Rectal smooth muscle tissue (tissue), 1 donor: ENCODE results near the gene SEMA3A.

Source experiments
- H3K27ac ChIP-seq: one replicate; pipeline ENCODE4 v1.7.0; 2013; ENCODE audit warnings: low read depth, low read length, inconsistent platforms
- H3K27me3 ChIP-seq: one replicate; pipeline ENCODE4 v1.7.0; 2013; ENCODE audit warnings: low read length; ENCODE audit not compliant: control insufficient read depth, insufficient read depth
- H3K36me3 ChIP-seq: one replicate; pipeline ENCODE4 v1.7.0; 2013; ENCODE audit warnings: low read length; ENCODE audit not compliant: control insufficient read depth, insufficient read depth
- H3K4me1 ChIP-seq: one replicate; pipeline ENCODE4 v1.7.0; 2013; ENCODE audit warnings: low read length; ENCODE audit not compliant: control insufficient read depth, insufficient read depth
- H3K4me3 ChIP-seq: one replicate; pipeline ENCODE4 v1.7.0; 2013; ENCODE audit warnings: low read length
- H3K9ac ChIP-seq: one replicate; pipeline ENCODE4 v1.7.0; 2013; ENCODE audit warnings: low read length

Gene SEMA3A

DNA sequence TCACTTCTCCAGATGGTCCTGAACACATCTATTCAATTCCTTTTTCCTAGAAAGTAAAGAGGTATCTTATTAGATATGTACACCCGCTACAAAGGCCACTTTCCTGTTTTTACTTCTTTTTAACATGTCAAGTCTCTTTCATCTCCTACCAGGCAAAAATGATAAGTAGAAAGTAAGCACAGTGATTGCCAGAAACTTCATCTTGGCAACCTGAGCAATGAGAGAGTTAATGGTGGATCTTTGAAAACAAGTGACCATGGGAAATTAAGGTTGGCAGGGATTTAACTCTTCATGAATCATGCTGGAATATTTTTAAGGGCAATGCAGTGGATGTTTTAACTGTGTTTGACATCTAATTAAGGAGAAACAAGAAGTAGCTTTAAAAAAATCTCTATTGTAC, 2.7 kb downstream of the SEMA3A start:
- Histone ChIP-seq H3K27me3 (no peaks in the 10 kb centered on the region), H3K36me3 (no peaks in the 10 kb centered on the region), H3K4me3 (peak overlapping the region; percentile 24), H3K27ac (peak overlapping the region; percentile 27), H3K9ac (no peak overlapping the region), H3K4me1 (peaks cover 9% of the 10 kb centered on the region)

- H3K27ac ChIP-seq: no peak overlapping the region
- H3K27me3 ChIP-seq: no peaks in the 10 kb centered on the region
- H3K36me3 ChIP-seq: no peaks in the 10 kb centered on the region
- H3K9ac ChIP-seq: no peak overlapping the region
- peaks cover 10% of the 10 kb centered on the region for H3K4me1 ChIP-seq
- no peak overlapping the region for H3K4me3 ChIP-seq
These were observed 3.3 kb downstream of the SEMA3A start for GRCh38 chr7:84191261-84191660.

- no peak overlapping the region for H3K4me3 ChIP-seq
- no peak overlapping the region for H3K9ac ChIP-seq
- no peak overlapping the region for H3K27ac ChIP-seq
- H3K4me1 ChIP-seq: peaks cover 10% of the 10 kb centered on the region
- no peaks in the 10 kb centered on the region for H3K36me3 ChIP-seq
- H3K27me3 ChIP-seq: no peaks in the 10 kb centered on the region
These were observed 4.4 kb downstream of the SEMA3A start for GRCh38 chr7:84190016-84190705.

GRCh38 chr7:84188786-84189405, 5.7 kb downstream of the SEMA3A start:
- Histone ChIP-seq H3K27ac (no peak overlapping the region), H3K4me3 (no peak overlapping the region), H3K27me3 (no peaks in the 10 kb centered on the region), H3K4me1 (peaks cover 10% of the 10 kb centered on the region), H3K9ac (no peak overlapping the region), H3K36me3 (no peaks in the 10 kb centered on the region)

DNA sequence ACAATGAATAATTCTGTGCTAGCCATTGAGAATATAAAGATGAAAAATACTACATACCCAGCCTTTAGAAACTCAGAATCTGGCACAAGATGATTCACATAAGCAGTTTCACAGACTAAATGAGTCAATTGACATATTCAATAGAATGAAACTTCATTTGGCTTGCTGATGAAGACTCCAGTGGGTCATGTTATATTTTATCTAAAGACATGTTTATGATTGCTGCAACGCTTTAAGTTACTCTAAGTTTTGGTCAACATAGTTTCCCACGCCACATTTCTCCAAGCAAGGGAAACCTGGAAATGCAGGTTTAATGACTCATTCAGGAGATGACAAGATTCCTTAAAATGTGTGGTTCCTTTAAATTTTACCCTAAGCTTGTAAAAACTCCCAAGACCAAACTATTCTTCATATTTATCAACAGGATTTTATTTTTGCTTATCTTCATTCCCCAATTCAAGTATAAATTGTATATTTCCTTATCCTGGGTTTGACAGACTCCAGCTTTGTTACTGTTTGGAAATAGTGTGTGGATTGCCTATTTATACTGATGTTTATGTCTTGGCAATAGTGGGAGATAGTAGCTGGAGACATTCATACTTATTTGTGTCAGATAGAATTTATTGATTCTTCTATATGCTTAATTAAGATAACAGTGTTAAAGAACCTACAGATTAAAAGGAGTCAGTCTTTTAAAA, 6.6 kb downstream of the SEMA3A start:
- Histone ChIP-seq H3K4me1 (peaks cover 12% of the 10 kb centered on the region), H3K27ac (no peak overlapping the region), H3K36me3 (no peaks in the 10 kb centered on the region), H3K27me3 (no peaks in the 10 kb centered on the region), H3K4me3 (no peak overlapping the region), H3K9ac (no peak overlapping the region)

DNA sequence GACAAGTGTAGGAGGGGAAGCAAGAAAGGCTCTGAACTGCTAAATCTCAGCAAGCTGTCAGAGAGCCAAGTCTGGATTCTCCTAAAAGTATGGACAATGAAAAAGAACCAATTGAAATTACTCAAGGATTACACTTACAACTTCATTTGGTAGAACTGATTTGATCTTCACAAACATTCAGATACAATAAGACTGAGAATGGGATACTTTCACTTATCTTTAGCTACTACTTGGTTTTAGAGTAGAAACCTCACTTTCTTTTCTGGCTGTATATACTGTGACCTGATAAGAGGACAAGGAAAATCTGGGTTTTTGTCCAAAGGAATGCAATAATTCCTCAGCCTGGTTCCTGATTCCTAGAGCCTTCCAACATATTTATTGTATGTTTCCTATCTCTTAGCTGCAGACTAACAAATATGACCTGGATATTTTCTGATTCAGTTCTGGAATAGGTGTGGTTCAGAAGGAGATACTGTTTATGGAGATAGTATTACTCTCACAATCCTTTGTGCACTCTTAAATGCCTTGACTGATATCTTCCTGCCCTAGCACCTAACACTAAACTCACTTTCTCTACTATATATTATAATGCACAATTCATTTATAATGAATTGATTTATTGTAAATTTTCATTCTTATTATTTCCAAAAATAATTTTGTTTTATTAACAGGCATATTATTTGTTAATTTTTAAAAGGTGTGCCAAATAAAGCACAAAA, 7.3 kb downstream of the SEMA3A start:
- no peak overlapping the region for H3K4me3 ChIP-seq
- H3K9ac ChIP-seq: no peak overlapping the region
- no peaks in the 10 kb centered on the region for H3K36me3 ChIP-seq
- H3K27ac ChIP-seq: no peak overlapping the region
- H3K4me1 ChIP-seq: peaks cover 15% of the 10 kb centered on the region
- H3K27me3 ChIP-seq: no peaks in the 10 kb centered on the region

DNA sequence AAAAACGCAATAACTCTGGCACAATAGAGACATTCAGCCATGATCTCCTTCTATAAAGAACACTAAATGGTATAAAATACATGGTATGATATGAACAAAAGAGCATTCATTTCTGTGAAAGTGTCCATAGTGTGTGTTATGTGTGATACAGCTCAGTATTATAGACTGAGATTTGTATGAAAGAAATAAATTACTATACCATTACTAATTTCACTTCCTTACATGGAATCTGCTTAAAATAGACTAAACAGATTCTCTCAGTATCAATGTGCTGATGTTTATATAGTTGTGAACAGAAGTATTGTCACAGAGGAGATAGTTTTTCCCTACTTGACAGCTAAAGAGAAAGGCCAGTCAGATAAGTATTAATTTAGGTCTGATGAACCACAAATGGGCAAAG, 10.8 kb downstream of the SEMA3A start:
- no peaks in the 10 kb centered on the region for H3K27me3 ChIP-seq
- no peak overlapping the region for H3K4me3 ChIP-seq
- H3K36me3 ChIP-seq: no peaks in the 10 kb centered on the region
- H3K9ac ChIP-seq: no peak overlapping the region
- H3K27ac ChIP-seq: no peak overlapping the region
- H3K4me1 ChIP-seq: peaks cover 19% of the 10 kb centered on the region

GRCh38 chr7:84182301-84182700, 12.3 kb downstream of the SEMA3A start:
- H3K36me3 ChIP-seq: no peaks in the 10 kb centered on the region
- H3K4me1 ChIP-seq: peaks cover 17% of the 10 kb centered on the region
- no peak overlapping the region for H3K9ac ChIP-seq
- no peaks in the 10 kb centered on the region for H3K27me3 ChIP-seq
- H3K27ac ChIP-seq: no peak overlapping the region
- H3K4me3 ChIP-seq: no peak overlapping the region

DNA sequence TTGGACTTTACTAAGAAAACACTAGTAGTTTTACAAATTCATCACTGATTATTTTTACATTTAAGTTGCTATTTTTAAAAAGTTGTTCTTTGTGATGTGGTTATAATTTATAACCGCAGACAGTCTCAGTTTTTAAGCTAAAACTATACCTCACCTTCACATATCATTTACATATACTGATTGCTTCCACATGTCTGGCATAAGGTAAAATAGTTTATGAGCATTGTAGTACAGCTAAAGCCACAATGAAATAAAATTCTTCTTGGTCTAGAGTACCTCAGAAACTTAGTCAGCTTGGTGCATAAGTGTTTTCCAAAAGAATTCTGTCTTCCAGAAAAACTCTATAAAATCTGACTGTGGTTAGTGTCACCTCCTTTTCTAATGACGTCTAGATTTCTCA, 13.0 kb downstream of the SEMA3A start:
- no peaks in the 10 kb centered on the region for H3K36me3 ChIP-seq
- no peak overlapping the region for H3K27ac ChIP-seq
- H3K27me3 ChIP-seq: no peaks in the 10 kb centered on the region
- H3K4me1 ChIP-seq: peaks cover 15% of the 10 kb centered on the region
- no peak overlapping the region for H3K9ac ChIP-seq
- no peak overlapping the region for H3K4me3 ChIP-seq

DNA sequence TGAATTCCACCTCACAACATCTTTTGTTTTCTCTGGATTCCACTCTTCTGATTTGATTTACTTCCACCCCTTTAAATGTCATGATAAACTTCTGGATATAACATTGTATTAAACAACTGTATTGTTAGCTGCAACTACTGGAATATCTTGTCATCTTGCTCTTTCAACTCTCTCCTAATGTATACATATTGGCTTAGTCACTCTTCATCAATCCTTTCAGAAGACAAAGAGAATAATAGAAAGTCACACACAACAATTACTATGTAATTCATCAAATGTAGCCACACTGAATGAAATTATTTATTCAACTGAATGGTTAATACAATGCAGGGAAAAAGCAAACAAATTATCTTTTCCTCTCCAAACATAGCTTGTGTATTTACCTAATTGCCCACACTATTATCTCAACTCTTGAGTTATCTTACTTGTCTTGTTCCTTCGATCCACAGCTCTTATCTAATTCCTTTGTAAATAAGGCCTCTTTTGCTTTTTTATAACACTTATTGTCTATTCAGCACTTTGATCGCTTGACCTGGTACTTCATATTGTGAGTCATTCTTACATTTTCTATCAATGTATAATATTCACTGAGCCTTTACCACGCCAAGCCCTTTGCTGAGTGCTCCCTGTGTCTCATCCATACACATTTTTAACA, 16.7 kb downstream of the SEMA3A start:
- Histone ChIP-seq H3K27me3 (no peaks in the 10 kb centered on the region), H3K27ac (no peak overlapping the region), H3K9ac (no peak overlapping the region), H3K4me3 (no peak overlapping the region), H3K4me1 (peaks cover 19% of the 10 kb centered on the region), H3K36me3 (no peaks in the 10 kb centered on the region)

GRCh38 chr7:84176716-84177115, 17.9 kb downstream of the SEMA3A start:
- H3K4me1 ChIP-seq: peaks cover 14% of the 10 kb centered on the region

GRCh38 chr7:84175461-84175860, 19.1 kb downstream of the SEMA3A start:
- Histone ChIP-seq H3K4me1 (peaks cover 10% of the 10 kb centered on the region), H3K9ac (no peak overlapping the region), H3K27me3 (no peaks in the 10 kb centered on the region), H3K4me3 (no peak overlapping the region), H3K27ac (no peak overlapping the region), H3K36me3 (no peaks in the 10 kb centered on the region)

More at GRCh38 chr7:84176716-84177115, 17.9 kb downstream of the SEMA3A start:
- peak overlapping the region; percentile 30 for H3K27ac ChIP-seq
- H3K9ac ChIP-seq: no peak overlapping the region
- no peaks in the 10 kb centered on the region for H3K27me3 ChIP-seq
- H3K4me3 ChIP-seq: no peak overlapping the region
- H3K36me3 ChIP-seq: no peaks in the 10 kb centered on the region
